IMR-90 (cell line): Measurements from ENCODE around the gene TGM4. TPM values are rescaled to one million over a fixed set of nuclear protein-coding genes. Genes with fewer than 3 reads are reported as not detected.

Experiments
- ATAC-seq: fragments of 200-7000 bp; cut with Tn5 transposase; 2 replicates; pipeline ENCODE4 v1.9.1; 2020; ENCODE audit warnings: low read depth, mild to moderate bottlenecking, moderate library complexity
- BruUV-seq: library from RNA; stranded (reverse); fragments of 400-500 nt; replicated peaks from 2 replicates; lab custom pipeline; 2021; lab: Mats Ljungman, UMichigan
- CTCF ChIA-PET: fragments of 300-600 bp; formaldehyde crosslinking; extraction: SDS; loops from one replicate; lab custom pipeline; 2021; ENCODE audit warnings: antibody characterized with exemption; lab: Yijun Ruan, JAX
- POLR2A ChIA-PET: fragments of 300-600 bp; sonication (Branson Sonifier 250); formaldehyde crosslinking; loops from one replicate; lab custom pipeline; 2022; ENCODE audit warnings: antibody characterized with exemption; ENCODE audit not compliant: unreplicated experiment; lab: Charles Lee
- DNase-seq: peaks from one replicate; pipeline ENCODE4 v3.0.0; 2013
- H2AFZ ChIP-seq: replicated peaks from 2 replicates; pipeline ENCODE3; 2013; ENCODE audit warnings: low read length, mild to moderate bottlenecking; ENCODE audit not compliant: poor library complexity
- H2AK5ac ChIP-seq: 2 replicates; pipeline ENCODE4 v1.6.1; 2013; ENCODE audit warnings: low read depth, low read length, inconsistent platforms
- H2AK9ac ChIP-seq: replicated peaks from 2 replicates; pipeline ENCODE3; 2013; ENCODE audit warnings: mild to moderate bottlenecking, low read depth, low read length, moderate library complexity; ENCODE audit not compliant: poor library complexity
- H2BK120ac ChIP-seq: 2 replicates; pipeline ENCODE4 v1.6.1; 2013; ENCODE audit warnings: low read depth, low read length, inconsistent platforms
- H2BK15ac ChIP-seq: 3 replicates; pipeline ENCODE4 v1.6.1; 2013; ENCODE audit warnings: low read depth, low read length, inconsistent platforms
- H2BK20ac ChIP-seq: 2 replicates; pipeline ENCODE4 v1.6.1; 2013; ENCODE audit warnings: low read depth, mild to moderate bottlenecking, inconsistent platforms, low read length, moderate library complexity
- H2BK5ac ChIP-seq: 2 replicates; pipeline ENCODE4 v1.6.1; 2013; ENCODE audit warnings: mild to moderate bottlenecking, low read depth, low read length, inconsistent platforms; ENCODE audit not compliant: poor library complexity, severe bottlenecking
- H3K14ac ChIP-seq: replicated peaks from 2 replicates; pipeline ENCODE4 v1.6.1; 2013; ENCODE audit warnings: low read depth, low read length, inconsistent platforms
- H3K18ac ChIP-seq: 2 replicates; pipeline ENCODE4 v1.6.1; 2013; ENCODE audit warnings: low read depth, low read length, control low read depth
- H3K23ac ChIP-seq: 2 replicates; pipeline ENCODE4 v1.6.1; 2013; ENCODE audit warnings: low read depth, low read length, inconsistent platforms
- H3K27ac ChIP-seq: 2 replicates; pipeline ENCODE4 v1.5.1; 2013; ENCODE audit warnings: mild to moderate bottlenecking, control low read depth, low read length; ENCODE audit not compliant: insufficient read depth
- H3K27me3 ChIP-seq: 2 replicates; pipeline ENCODE4 v1.6.1; 2013; ENCODE audit warnings: low read length; ENCODE audit not compliant: control insufficient read depth, insufficient read depth
- H3K36me3 ChIP-seq: 2 replicates; pipeline ENCODE4 v1.6.1; 2013; ENCODE audit warnings: low read length, mixed read lengths; ENCODE audit not compliant: control insufficient read depth, insufficient read depth
- H3K4ac ChIP-seq: 2 replicates; pipeline ENCODE4 v1.6.1; 2013; ENCODE audit warnings: low read depth, low read length, inconsistent platforms
- H3K4me1 ChIP-seq: 2 replicates; pipeline ENCODE4 v1.6.1; 2013; ENCODE audit warnings: low read length, mixed read lengths; ENCODE audit not compliant: control insufficient read depth, insufficient read depth
- H3K4me2 ChIP-seq: 2 replicates; pipeline ENCODE4 v1.6.1; 2013; ENCODE audit warnings: low read depth, mild to moderate bottlenecking, control low read depth, low read length, moderate library complexity
- H3K4me3 ChIP-seq: 2 replicates; pipeline ENCODE4 v1.5.1; 2013; ENCODE audit warnings: low read depth, mild to moderate bottlenecking, control low read depth, low read length, moderate library complexity; ENCODE audit not compliant: insufficient read depth
- H3K56ac ChIP-seq: 2 replicates; pipeline ENCODE4 v1.6.1; 2013; ENCODE audit warnings: low read length, inconsistent platforms; ENCODE audit not compliant: insufficient read depth; ENCODE audit errors: extremely low read depth
- H3K79me1 ChIP-seq, 2 experiments: 2 replicates each; pipeline ENCODE4 v1.6.1; 2013; ENCODE audit warnings: low read length in 2 of 2, inconsistent platforms in 1 of 2, low read depth in 1 of 2
- H3K9ac ChIP-seq: 2 replicates; pipeline ENCODE4 v1.6.1; 2013; ENCODE audit warnings: low read depth, low read length, control low read depth
- H3K9me1 ChIP-seq: 2 replicates; pipeline ENCODE4 v1.6.1; 2013; ENCODE audit warnings: low read length, inconsistent platforms; ENCODE audit not compliant: insufficient read depth
- H3K9me3 ChIP-seq: 2 replicates; pipeline ENCODE4 v1.6.1; 2013; ENCODE audit warnings: low read length; ENCODE audit not compliant: control insufficient read depth, insufficient read depth
- H4K20me1 ChIP-seq: 2 replicates; pipeline ENCODE4 v1.6.1; 2013; ENCODE audit warnings: low read length, inconsistent platforms; ENCODE audit not compliant: insufficient read depth
- H4K5ac ChIP-seq: 2 replicates; pipeline ENCODE4 v1.6.1; 2013; ENCODE audit warnings: mild to moderate bottlenecking, low read depth, low read length, control low read depth
- H4K8ac ChIP-seq, 2 experiments: 2 replicates each; pipeline ENCODE4 v1.6.1; 2013; ENCODE audit warnings: low read depth in 2 of 2, low read length in 2 of 2, control low read depth in 1 of 2, inconsistent platforms in 1 of 2
- H4K91ac ChIP-seq: 2 replicates; pipeline ENCODE4 v1.6.1; 2013; ENCODE audit warnings: low read depth, low read length, inconsistent platforms; ENCODE audit not compliant: insufficient read depth
- BHLHE40 ChIP-seq: fragments of 150-350 bp; IDR thresholded peaks from 2 replicates; pipeline ENCODE4 v1.6.1; 2016; ENCODE audit warnings: mild to moderate bottlenecking, low read depth, low read length
- CEBPB ChIP-seq: IDR thresholded peaks from 2 replicates; pipeline ENCODE4 v1.6.1; 2012; ENCODE audit warnings: low read depth, low read length, improper control_type of control experiment
- CHD1 ChIP-seq: IDR thresholded peaks from 2 replicates; pipeline ENCODE4 v1.6.1; 2012; ENCODE audit warnings: low read depth, low read length, improper control_type of control experiment
- FOS ChIP-seq: fragments of 150-350 bp; IDR thresholded peaks from 2 replicates; pipeline ENCODE4 v1.6.1; 2016; ENCODE audit warnings: low read depth, low read length
- MAZ ChIP-seq: IDR thresholded peaks from 2 replicates; pipeline ENCODE4 v1.6.1; 2012; ENCODE audit warnings: low read depth, mild to moderate bottlenecking, low read length, improper control_type of control experiment, moderate library complexity, borderline replicate concordance
- MXI1 ChIP-seq: IDR thresholded peaks from 2 replicates; pipeline ENCODE4 v1.6.1; 2012; ENCODE audit warnings: low read depth, mild to moderate bottlenecking, low read length, moderate library complexity, borderline replicate concordance
- NFE2L2 ChIP-seq: fragments of 150-350 bp; IDR thresholded peaks from 2 replicates; pipeline ENCODE4 v1.6.1; 2016; ENCODE audit warnings: low read depth, mild to moderate bottlenecking, low read length
- POLR2A ChIP-seq: IDR thresholded peaks from 2 replicates; pipeline ENCODE4 v1.6.1; 2012; ENCODE audit warnings: mild to moderate bottlenecking, low read depth, low read length
- RAD21 ChIP-seq: IDR thresholded peaks from 2 replicates; pipeline ENCODE4 v1.6.1; 2012; ENCODE audit warnings: low read length, improper control_type of control experiment
- RCOR1 ChIP-seq: IDR thresholded peaks from 2 replicates; pipeline ENCODE4 v1.6.1; 2012; ENCODE audit warnings: mild to moderate bottlenecking, low read length, improper control_type of control experiment; ENCODE audit not compliant: insufficient replicate concordance
- SMC3 ChIP-seq: fragments of 150-350 bp; IDR thresholded peaks from 2 replicates; pipeline ENCODE4 v1.6.1; 2016; ENCODE audit warnings: low read depth, mild to moderate bottlenecking, antibody characterized with exemption, low read length, moderate library complexity
- WGBS, 2 experiments: methylation state at CpG; one replicate each; pipeline versions ENCODE4 v1.1.5 to v1.1.7; 2013; ENCODE audit warnings: missing lambda C conversion rate in 2 of 2; ENCODE audit not compliant: insufficient read length in 1 of 2; ENCODE audit errors: extremely low coverage in 2 of 2; 5-methylcytosine and 5-hydroxymethylcytosine counted together
- dilution Hi-C: fragments of 300-500 bp; cut with HindIII; formaldehyde crosslinking; loops from one replicate; pipeline ENCODE4 v1.14.3; 2018; ENCODE audit warnings: low sequenced_read_pairs; ENCODE audit not compliant: unreplicated experiment
- in situ Hi-C: fragments of 300-500 bp; cut with MboI; formaldehyde crosslinking; loops from 3 replicates; pipeline ENCODE4 v1.14.3; 2019; ENCODE audit warnings: low sequenced_read_pairs, inconsistent platforms, mixed read lengths
- intact Hi-C: fragments of 100-400 bp; cut with micrococcal nuclease; formaldehyde crosslinking; loops from 2 replicates; pipeline ENCODE4 v1.10.0; 2022
- polyA plus RNA-seq, 3 experiments: library from polyadenylated mRNA; depleted of rRNA; stranded (reverse); fragments of >200 nt; gene quantifications; 2 replicates each; pipeline ENCODE4 v1.2.3, GENCODE V29; 2012; ENCODE audit warnings: low replicate concordance in 1 of 3
- total RNA-seq: library from RNA; depleted of rRNA; stranded (reverse); fragments of >200 nt; gene quantifications from 2 replicates; pipeline ENCODE4 v1.2.3, GENCODE V29; 2012
- TF ChIP-seq, protein P1 (sequence below): fragments of 150-350 bp; IDR thresholded peaks from 2 replicates; pipeline ENCODE4 v1.6.1; 2017; ENCODE audit warnings: mild to moderate bottlenecking, antibody characterized with exemption, low read length, low read depth
- TF ChIP-seq, protein P2 (sequence below): fragments of 150-350 bp; IDR thresholded peaks from 2 replicates; pipeline ENCODE4 v1.6.1; 2016; ENCODE audit warnings: low read depth, mild to moderate bottlenecking, low read length, moderate library complexity, borderline replicate concordance
- TF ChIP-seq, protein P3 (sequence below): conservative IDR thresholded peaks from 2 replicates; pipeline ENCODE4 v1.5.1; 2012; ENCODE audit warnings: mild to moderate bottlenecking, low read depth, low read length, improper control_type of control experiment

The TGM4 gene
- total and polyA plus RNA-seq, 2 of the 4 experiments (the other 2 are of a cell fraction): under 0.01 to 0.10 TPM

DNA sequence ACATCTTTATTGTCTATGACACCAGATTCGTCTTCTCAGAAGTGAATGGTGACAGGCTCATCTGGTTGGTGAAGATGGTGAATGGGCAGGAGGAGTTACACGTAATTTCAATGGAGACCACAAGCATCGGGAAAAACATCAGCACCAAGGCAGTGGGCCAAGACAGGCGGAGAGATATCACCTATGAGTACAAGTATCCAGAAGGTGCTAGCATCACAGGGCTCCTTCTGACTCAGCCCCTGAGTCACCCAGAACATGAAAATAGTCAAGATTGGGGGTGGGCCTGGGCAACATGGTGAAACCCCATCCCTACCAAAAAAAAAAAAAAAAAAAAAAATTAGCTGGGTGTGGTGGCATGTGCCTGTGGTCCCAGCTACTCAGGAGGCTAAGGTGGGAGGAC lies 32.6 kb downstream of the TGM4 start:
- no peak overlapping the region for H2AK5ac ChIP-seq
- no peak overlapping the region for H4K91ac ChIP-seq
- no peak overlapping the region for H3K56ac ChIP-seq
- no peak for ATAC-seq
- H3K36me3 ChIP-seq: no peaks in the 10 kb centered on the region
- H3K9ac ChIP-seq: no peak overlapping the region
- H4K8ac ChIP-seq: no peak overlapping the region
- in situ Hi-C loops: loop anchor here (10.0 kb wide), 1 partner anchor 372 kb away; no protein-coding TSS in a partner anchor
- no peak overlapping the region for H2BK20ac ChIP-seq
- peak; percentile 25 for DNase-seq
- H3K9me1 ChIP-seq: no peaks in the 10 kb centered on the region
- intact Hi-C loops: no loop called here
- no peaks in the 10 kb centered on the region for H3K79me1 ChIP-seq
- no peaks in the 10 kb centered on the region for H3K9me3 ChIP-seq
- no TSS peak for BruUV-seq
- H4K20me1 ChIP-seq: no peaks in the 10 kb centered on the region
- H3K4me1 ChIP-seq: no peaks in the 10 kb centered on the region
- no peak overlapping the region for H3K23ac ChIP-seq
- WGBS, 2 experiments: 86% methylated on average over 3 of the region's 4 CpGs; no CpG with 5 or more reads in 1 of the 2 experiments
- H2BK15ac ChIP-seq: no peak overlapping the region
- H4K5ac ChIP-seq: no peak overlapping the region
- POLR2A ChIA-PET: no interaction called here
- peaks cover 3% of the 10 kb centered on the region; the same call in 1 of the 2 replicates for H3K27me3 ChIP-seq
- no peak overlapping the region for H2AFZ ChIP-seq
- H3K4me2 ChIP-seq: no peak overlapping the region
- no peak overlapping the region for H3K4me3 ChIP-seq
- dilution Hi-C loops: no loop called here
- H3K14ac ChIP-seq: no peak overlapping the region
- no peak overlapping the region for H2BK120ac ChIP-seq
- no peak overlapping the region for H3K18ac ChIP-seq
- H3K27ac ChIP-seq: no peak overlapping the region
- H2BK5ac ChIP-seq: no peak overlapping the region
- no peak overlapping the region for H2AK9ac ChIP-seq
- no peak overlapping the region for H3K4ac ChIP-seq
- CTCF ChIA-PET: no interaction called here
- TF ChIP-seq SMC3: no peak
- TF ChIP-seq, protein P1, sequence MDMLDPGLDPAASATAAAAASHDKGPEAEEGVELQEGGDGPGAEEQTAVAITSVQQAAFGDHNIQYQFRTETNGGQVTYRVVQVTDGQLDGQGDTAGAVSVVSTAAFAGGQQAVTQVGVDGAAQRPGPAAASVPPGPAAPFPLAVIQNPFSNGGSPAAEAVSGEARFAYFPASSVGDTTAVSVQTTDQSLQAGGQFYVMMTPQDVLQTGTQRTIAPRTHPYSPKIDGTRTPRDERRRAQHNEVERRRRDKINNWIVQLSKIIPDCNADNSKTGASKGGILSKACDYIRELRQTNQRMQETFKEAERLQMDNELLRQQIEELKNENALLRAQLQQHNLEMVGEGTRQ: no peak
- TF ChIP-seq NFE2L2: no peak
- no peak for TF ChIP-seq FOS
- no peak for TF ChIP-seq RCOR1
- no peak for TF ChIP-seq MAZ
- TF ChIP-seq, protein P2, sequence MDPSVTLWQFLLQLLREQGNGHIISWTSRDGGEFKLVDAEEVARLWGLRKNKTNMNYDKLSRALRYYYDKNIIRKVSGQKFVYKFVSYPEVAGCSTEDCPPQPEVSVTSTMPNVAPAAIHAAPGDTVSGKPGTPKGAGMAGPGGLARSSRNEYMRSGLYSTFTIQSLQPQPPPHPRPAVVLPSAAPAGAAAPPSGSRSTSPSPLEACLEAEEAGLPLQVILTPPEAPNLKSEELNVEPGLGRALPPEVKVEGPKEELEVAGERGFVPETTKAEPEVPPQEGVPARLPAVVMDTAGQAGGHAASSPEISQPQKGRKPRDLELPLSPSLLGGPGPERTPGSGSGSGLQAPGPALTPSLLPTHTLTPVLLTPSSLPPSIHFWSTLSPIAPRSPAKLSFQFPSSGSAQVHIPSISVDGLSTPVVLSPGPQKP: no peak
- no peak for TF ChIP-seq MXI1
- TF ChIP-seq CEBPB: no peak
- no peak for TF ChIP-seq BHLHE40
- TF ChIP-seq, protein P3, sequence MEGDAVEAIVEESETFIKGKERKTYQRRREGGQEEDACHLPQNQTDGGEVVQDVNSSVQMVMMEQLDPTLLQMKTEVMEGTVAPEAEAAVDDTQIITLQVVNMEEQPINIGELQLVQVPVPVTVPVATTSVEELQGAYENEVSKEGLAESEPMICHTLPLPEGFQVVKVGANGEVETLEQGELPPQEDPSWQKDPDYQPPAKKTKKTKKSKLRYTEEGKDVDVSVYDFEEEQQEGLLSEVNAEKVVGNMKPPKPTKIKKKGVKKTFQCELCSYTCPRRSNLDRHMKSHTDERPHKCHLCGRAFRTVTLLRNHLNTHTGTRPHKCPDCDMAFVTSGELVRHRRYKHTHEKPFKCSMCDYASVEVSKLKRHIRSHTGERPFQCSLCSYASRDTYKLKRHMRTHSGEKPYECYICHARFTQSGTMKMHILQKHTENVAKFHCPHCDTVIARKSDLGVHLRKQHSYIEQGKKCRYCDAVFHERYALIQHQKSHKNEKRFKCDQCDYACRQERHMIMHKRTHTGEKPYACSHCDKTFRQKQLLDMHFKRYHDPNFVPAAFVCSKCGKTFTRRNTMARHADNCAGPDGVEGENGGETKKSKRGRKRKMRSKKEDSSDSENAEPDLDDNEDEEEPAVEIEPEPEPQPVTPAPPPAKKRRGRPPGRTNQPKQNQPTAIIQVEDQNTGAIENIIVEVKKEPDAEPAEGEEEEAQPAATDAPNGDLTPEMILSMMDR: no peak
- TF ChIP-seq CHD1: no peak
- TF ChIP-seq POLR2A: no peak
- no peak for TF ChIP-seq RAD21
